GM21367 (cell line): ENCODE data around the gene WASF1.
"Not testable (repeated sequence)": the region's sequence is repeated elsewhere in the genome, so short reads cannot be mapped to it uniquely, and the experiment has no call there.

ENCODE experiments used
- ATAC-seq: cut with Tn5 transposase; IDR thresholded peaks from one replicate; pipeline ENCODE4 v1.9.1; 2021; ENCODE audit not compliant: unreplicated experiment

The WASF1 gene

GRCh38 chr6:110095101-110095500 lies 84.4 kb downstream of the WASF1 start:
- ATAC-seq, result no peak

- no peak for ATAC-seq
Observed at GRCh38 chr6:110093981-110094380, 85.5 kb downstream of the WASF1 start.

GRCh38 chr6:110090876-110091275 lies 88.6 kb downstream of the WASF1 start:
- no peak for ATAC-seq

GRCh38 chr6:110089323-110089722 lies 90.1 kb downstream of the WASF1 start:
- ATAC-seq, result no peak

GRCh38 chr6:110085285-110085684 lies 94.2 kb downstream of the WASF1 start:
- no peak for ATAC-seq

- ATAC-seq, result no peak
Observed at GRCh38 chr6:110083875-110084585, 95.4 kb downstream of the WASF1 start.

GRCh38 chr6:110075406-110075805 lies 104.1 kb downstream of the WASF1 start:
- ATAC-seq, result no peak

GRCh38 chr6:110073474-110073873 lies 106.0 kb downstream of the WASF1 start:
- not testable (repeated sequence) for ATAC-seq

GRCh38 chr6:110068592-110068967 lies 110.9 kb downstream of the WASF1 start:
- no peak for ATAC-seq

- no peak for ATAC-seq
Observed at GRCh38 chr6:110067837-110068591, 111.5 kb downstream of the WASF1 start.

GRCh38 chr6:110064744-110065524 lies 114.5 kb downstream of the WASF1 start:
- no peak for ATAC-seq

GRCh38 chr6:110063594-110064263 lies 115.7 kb downstream of the WASF1 start:
- ATAC-seq, result no peak

- ATAC-seq, result no peak
Observed at GRCh38 chr6:110055387-110055735, 124.1 kb downstream of the WASF1 start.

- ATAC-seq, result no peak
Observed at GRCh38 chr6:110054664-110055386, 124.6 kb downstream of the WASF1 start.

GRCh38 chr6:110053395-110054240 lies 125.9 kb downstream of the WASF1 start:
- ATAC-seq, result no peak

GRCh38 chr6:110050440-110050813 lies 129.0 kb downstream of the WASF1 start:
- no peak for ATAC-seq
